ENCODE results near the gene SRRM2. TPM values are rescaled to one million over a fixed set of nuclear protein-coding genes. Genes with fewer than 3 reads are reported as not detected.

SRRM2 gene
- total RNA-seq, 1 donor from 2014 or later, result 409 TPM

DNA sequence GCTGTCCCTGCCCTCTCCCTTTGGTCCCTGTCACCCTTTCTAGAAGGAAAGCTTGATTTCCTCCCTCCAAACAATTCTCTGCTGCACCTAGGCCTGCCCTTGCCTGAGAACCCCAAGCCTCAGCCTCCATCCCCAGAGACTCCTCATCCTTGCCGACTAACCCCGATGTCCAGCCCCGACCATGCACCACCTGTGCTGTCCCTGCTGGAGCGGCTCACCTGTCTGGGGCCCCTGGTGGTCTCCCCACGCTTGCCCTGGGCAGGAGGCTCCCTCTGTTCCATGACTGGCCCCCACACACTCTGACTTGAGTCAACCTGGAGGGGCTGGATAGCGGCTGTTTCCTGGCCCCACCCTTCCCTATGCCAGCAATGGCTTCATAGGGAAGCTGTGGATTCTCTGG is 12.0 kb upstream of the SRRM2 start:
- TF ChIP-seq, protein P1, sequence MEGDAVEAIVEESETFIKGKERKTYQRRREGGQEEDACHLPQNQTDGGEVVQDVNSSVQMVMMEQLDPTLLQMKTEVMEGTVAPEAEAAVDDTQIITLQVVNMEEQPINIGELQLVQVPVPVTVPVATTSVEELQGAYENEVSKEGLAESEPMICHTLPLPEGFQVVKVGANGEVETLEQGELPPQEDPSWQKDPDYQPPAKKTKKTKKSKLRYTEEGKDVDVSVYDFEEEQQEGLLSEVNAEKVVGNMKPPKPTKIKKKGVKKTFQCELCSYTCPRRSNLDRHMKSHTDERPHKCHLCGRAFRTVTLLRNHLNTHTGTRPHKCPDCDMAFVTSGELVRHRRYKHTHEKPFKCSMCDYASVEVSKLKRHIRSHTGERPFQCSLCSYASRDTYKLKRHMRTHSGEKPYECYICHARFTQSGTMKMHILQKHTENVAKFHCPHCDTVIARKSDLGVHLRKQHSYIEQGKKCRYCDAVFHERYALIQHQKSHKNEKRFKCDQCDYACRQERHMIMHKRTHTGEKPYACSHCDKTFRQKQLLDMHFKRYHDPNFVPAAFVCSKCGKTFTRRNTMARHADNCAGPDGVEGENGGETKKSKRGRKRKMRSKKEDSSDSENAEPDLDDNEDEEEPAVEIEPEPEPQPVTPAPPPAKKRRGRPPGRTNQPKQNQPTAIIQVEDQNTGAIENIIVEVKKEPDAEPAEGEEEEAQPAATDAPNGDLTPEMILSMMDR (IDR thresholded peaks at IDR 0.05; ENCODE audit: insufficient read depth, low read depth, low read length), result no peak
- TF ChIP-seq EZH2 (IDR thresholded peaks at IDR 0.05; ENCODE audit: insufficient read depth, low read length), result no peak
- Histone ChIP-seq H3K27me3 (ENCODE audit: insufficient read depth, low read length) (no peaks in the 10 kb centered on the region), H2AFZ (ENCODE audit: low read depth, low read length) (no peak overlapping the region), H3K4me1 (ENCODE audit: insufficient read depth, low read length) (no peaks in the 10 kb centered on the region), H3K9ac (ENCODE audit: low read length) (no peak overlapping the region), H3K79me2 (ENCODE audit: insufficient read depth, low read length) (no peaks in the 10 kb centered on the region), H3K36me3 (ENCODE audit: insufficient read depth, low read length) (no peaks in the 10 kb centered on the region), H3K9me3 (ENCODE audit: insufficient read depth, low read depth, low read length) (no peaks in the 10 kb centered on the region), H3K27ac (ENCODE audit: low read depth, low read length) (no peak overlapping the region), H4K20me1 (ENCODE audit: insufficient read depth, low read length) (no peaks in the 10 kb centered on the region), H3K4me2 (ENCODE audit: low read length) (no peak overlapping the region), H3K4me3 (ENCODE audit: insufficient read depth, low read depth, low read length) (no peak overlapping the region)
- H3K4me3 Mint-ChIP-seq (ENCODE audit: unreplicated experiment), result no peak overlapping the region
- no peaks in the 10 kb centered on the region for H3K4me1 Mint-ChIP-seq (ENCODE audit: low read depth, unreplicated experiment)
- no peak for FAIRE-seq
- no peak overlapping the region for H3K27ac Mint-ChIP-seq (ENCODE audit: unreplicated experiment)
- peaks cover 12% of the 10 kb centered on the region for H3K36me3 Mint-ChIP-seq (ENCODE audit: low read depth, unreplicated experiment)
- H3K27me3 Mint-ChIP-seq (ENCODE audit: low read depth, unreplicated experiment), result peaks cover 10% of the 10 kb centered on the region
- no peaks in the 10 kb centered on the region for H3K9me3 Mint-ChIP-seq (ENCODE audit: unreplicated experiment)
- no peak for DNase-seq (ENCODE audit: low read depth)

DNA sequence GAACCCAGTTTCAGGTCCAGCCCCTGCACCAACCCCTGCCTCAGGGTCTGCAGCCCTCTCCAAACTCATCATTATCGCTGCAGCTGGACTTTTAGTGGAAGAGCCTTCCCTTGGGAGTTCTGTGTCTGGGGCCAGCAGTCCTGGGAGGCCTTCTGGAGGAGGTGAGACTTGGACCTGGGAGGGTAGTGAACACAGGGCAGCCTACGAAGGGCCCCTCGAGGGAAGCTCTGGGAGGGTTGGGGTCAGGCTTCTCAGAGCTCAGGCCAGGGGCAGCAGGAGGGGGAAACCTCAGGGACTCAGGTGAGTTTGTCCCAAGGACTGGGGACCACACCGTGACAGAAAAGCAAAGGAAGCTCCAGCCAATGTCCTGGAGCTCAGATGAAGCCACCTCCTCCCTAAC is 11.3 kb upstream of the SRRM2 start:
- H3K4me1 Mint-ChIP-seq (ENCODE audit: low read depth, unreplicated experiment), result no peaks in the 10 kb centered on the region
- H3K36me3 Mint-ChIP-seq (ENCODE audit: low read depth, unreplicated experiment), result peaks cover 12% of the 10 kb centered on the region
- H3K27ac Mint-ChIP-seq (ENCODE audit: unreplicated experiment), result no peak overlapping the region

More for the DNA sequence above, 11.3 kb upstream of the SRRM2 start:
- Histone ChIP-seq H3K27me3 (ENCODE audit: insufficient read depth, low read length) (no peaks in the 10 kb centered on the region), H3K4me1 (ENCODE audit: insufficient read depth, low read length) (no peaks in the 10 kb centered on the region), H3K9ac (ENCODE audit: low read length) (no peak overlapping the region), H3K4me3 (ENCODE audit: insufficient read depth, low read depth, low read length) (no peak overlapping the region), H2AFZ (ENCODE audit: low read depth, low read length) (no peak overlapping the region), H3K9me3 (ENCODE audit: insufficient read depth, low read depth, low read length) (no peaks in the 10 kb centered on the region), H3K79me2 (ENCODE audit: insufficient read depth, low read length) (no peaks in the 10 kb centered on the region), H3K36me3 (ENCODE audit: insufficient read depth, low read length) (no peaks in the 10 kb centered on the region), H4K20me1 (ENCODE audit: insufficient read depth, low read length) (no peaks in the 10 kb centered on the region), H3K4me2 (ENCODE audit: low read length) (no peak overlapping the region), H3K27ac (ENCODE audit: low read depth, low read length) (no peak overlapping the region)
- DNase-seq (ENCODE audit: low read depth), result no peak
- Mint-ChIP-seq H3K27me3 (ENCODE audit: low read depth, unreplicated experiment) (peaks cover 10% of the 10 kb centered on the region), H3K4me3 (ENCODE audit: unreplicated experiment) (no peak overlapping the region), H3K9me3 (ENCODE audit: unreplicated experiment) (no peaks in the 10 kb centered on the region)
- TF ChIP-seq, protein P1 (IDR thresholded peaks at IDR 0.05; ENCODE audit: insufficient read depth, low read depth, low read length), result no peak
- TF ChIP-seq EZH2 (IDR thresholded peaks at IDR 0.05; ENCODE audit: insufficient read depth, low read length), result no peak
- no peak for FAIRE-seq
